Astrocyte (in vitro differentiated cells and primary cell): Measurements from ENCODE around the gene PARVB.

Source experiments
- EZH2 ChIP-seq: IDR thresholded peaks from 2 replicates; pipeline ENCODE4 v1.6.1; 2012; ENCODE audit warnings: mild to moderate bottlenecking, low read length, inconsistent platforms; ENCODE audit not compliant: insufficient read depth
- TF ChIP-seq, protein P1 (sequence below): IDR thresholded peaks from 2 replicates; pipeline ENCODE4 v1.5.1; 2011; ENCODE audit warnings: low read depth, mild to moderate bottlenecking, inconsistent platforms, low read length, moderate library complexity; ENCODE audit not compliant: insufficient read depth

DNA sequence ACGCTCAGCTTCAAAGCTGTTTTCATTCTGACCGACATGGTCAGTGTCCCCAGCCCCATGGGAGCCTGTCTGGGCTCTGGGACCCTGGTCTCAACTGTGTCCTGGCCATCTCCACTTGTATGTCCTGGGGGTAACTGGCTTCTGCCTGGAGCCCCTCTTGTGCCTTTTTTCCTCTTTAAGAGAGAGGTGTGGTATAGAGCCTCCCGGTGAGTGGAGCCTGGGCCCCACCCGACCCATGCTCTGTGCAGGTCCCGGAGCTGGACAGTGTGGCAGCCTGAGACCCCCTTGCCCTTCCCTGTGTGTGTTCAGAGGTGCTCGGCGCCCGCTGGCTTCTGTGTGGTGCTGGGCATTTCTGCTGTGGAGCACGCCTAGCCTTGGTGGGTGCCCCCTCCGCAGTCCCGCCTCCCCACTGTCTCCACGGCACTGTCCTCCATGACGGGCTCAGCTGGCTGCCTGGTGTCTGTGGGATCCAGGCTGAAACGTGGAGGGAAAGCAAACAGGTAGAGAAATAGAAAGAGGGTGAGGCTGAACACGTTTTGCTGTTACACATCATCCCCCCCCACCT is 74.9 kb downstream of the PARVB start:
- TF ChIP-seq, protein P1, sequence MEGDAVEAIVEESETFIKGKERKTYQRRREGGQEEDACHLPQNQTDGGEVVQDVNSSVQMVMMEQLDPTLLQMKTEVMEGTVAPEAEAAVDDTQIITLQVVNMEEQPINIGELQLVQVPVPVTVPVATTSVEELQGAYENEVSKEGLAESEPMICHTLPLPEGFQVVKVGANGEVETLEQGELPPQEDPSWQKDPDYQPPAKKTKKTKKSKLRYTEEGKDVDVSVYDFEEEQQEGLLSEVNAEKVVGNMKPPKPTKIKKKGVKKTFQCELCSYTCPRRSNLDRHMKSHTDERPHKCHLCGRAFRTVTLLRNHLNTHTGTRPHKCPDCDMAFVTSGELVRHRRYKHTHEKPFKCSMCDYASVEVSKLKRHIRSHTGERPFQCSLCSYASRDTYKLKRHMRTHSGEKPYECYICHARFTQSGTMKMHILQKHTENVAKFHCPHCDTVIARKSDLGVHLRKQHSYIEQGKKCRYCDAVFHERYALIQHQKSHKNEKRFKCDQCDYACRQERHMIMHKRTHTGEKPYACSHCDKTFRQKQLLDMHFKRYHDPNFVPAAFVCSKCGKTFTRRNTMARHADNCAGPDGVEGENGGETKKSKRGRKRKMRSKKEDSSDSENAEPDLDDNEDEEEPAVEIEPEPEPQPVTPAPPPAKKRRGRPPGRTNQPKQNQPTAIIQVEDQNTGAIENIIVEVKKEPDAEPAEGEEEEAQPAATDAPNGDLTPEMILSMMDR: no peak
- no peak for TF ChIP-seq EZH2
